H9 (cell line): ENCODE results near the gene IP6K3. TPM values are rescaled to one million over a fixed set of nuclear protein-coding genes. Genes with fewer than 3 reads are reported as not detected.

Experiments
- DNase-seq: peaks from one replicate; pipeline ENCODE4 v3.0.0-alpha.2; 2017
- H2AFZ ChIP-seq: one replicate; pipeline ENCODE4 v1.6.1; 2013; ENCODE audit warnings: mild to moderate bottlenecking, low read length, control low read depth, moderate library complexity
- H2AK5ac ChIP-seq: 2 replicates; pipeline ENCODE4 v1.6.1; 2013; ENCODE audit warnings: low read length, control low read depth, mixed read lengths; ENCODE audit not compliant: insufficient read length
- H2BK120ac ChIP-seq: one replicate; pipeline ENCODE4 v1.6.1; 2013; ENCODE audit warnings: low read depth, mild to moderate bottlenecking, low read length, control low read depth, inconsistent platforms; ENCODE audit not compliant: poor library complexity, severe bottlenecking
- H2BK12ac ChIP-seq: 2 replicates; pipeline ENCODE4 v1.6.1; 2013; ENCODE audit warnings: low read length, control low read depth, mixed read lengths, low read depth; ENCODE audit not compliant: insufficient read length
- H2BK15ac ChIP-seq: 2 replicates; pipeline ENCODE4 v1.6.1; 2013; ENCODE audit warnings: low read depth, low read length, control low read depth
- H2BK20ac ChIP-seq: one replicate; pipeline ENCODE4 v1.6.1; 2013; ENCODE audit warnings: low read depth, mild to moderate bottlenecking, low read length, control low read depth, inconsistent platforms; ENCODE audit not compliant: poor library complexity, severe bottlenecking
- H2BK5ac ChIP-seq: 2 replicates; pipeline ENCODE4 v1.6.1; 2013; ENCODE audit warnings: low read length, control low read depth, mixed read lengths; ENCODE audit not compliant: insufficient read length
- H3K14ac ChIP-seq: 2 replicates; pipeline ENCODE4 v1.6.1; 2013; ENCODE audit warnings: low read length, control low read depth; ENCODE audit not compliant: insufficient read depth
- H3K18ac ChIP-seq: 2 replicates; pipeline ENCODE4 v1.6.1; 2013; ENCODE audit warnings: low read depth, mild to moderate bottlenecking, mixed read lengths, low read length, control low read depth; ENCODE audit not compliant: insufficient read length
- H3K23ac ChIP-seq: 2 replicates; pipeline ENCODE4 v1.6.1; 2013; ENCODE audit warnings: low read length, control low read depth, mixed read lengths, low read depth; ENCODE audit not compliant: insufficient read length
- H3K23me2 ChIP-seq: 2 replicates; pipeline ENCODE4 v1.6.1; 2013; ENCODE audit warnings: low read depth, mild to moderate bottlenecking, mixed read lengths, low read length, control low read depth; ENCODE audit not compliant: insufficient read length, poor library complexity, severe bottlenecking
- H3K27ac ChIP-seq: 2 replicates; pipeline ENCODE4 v1.5.1; 2013; ENCODE audit warnings: low read length, control low read depth, mixed read lengths, low read depth; ENCODE audit not compliant: insufficient read length
- H3K27me3 ChIP-seq: 2 replicates; pipeline ENCODE4 v1.6.1; 2013; ENCODE audit warnings: low read length, control low read depth, inconsistent platforms; ENCODE audit not compliant: insufficient read depth
- H3K4ac ChIP-seq: 2 replicates; pipeline ENCODE4 v1.6.1; 2013; ENCODE audit warnings: low read depth, mild to moderate bottlenecking, control low read depth, inconsistent platforms, low read length, moderate library complexity
- H3K4me1 ChIP-seq: 2 replicates; pipeline ENCODE4 v1.6.1; 2013; ENCODE audit warnings: low read length, control low read depth, inconsistent platforms; ENCODE audit not compliant: insufficient read depth
- H3K4me2 ChIP-seq: 2 replicates; pipeline ENCODE4 v1.6.1; 2013; ENCODE audit warnings: low read length, control low read depth, mixed read lengths; ENCODE audit not compliant: insufficient read length, insufficient read depth
- H3K56ac ChIP-seq: 2 replicates; pipeline ENCODE4 v1.6.1; 2013; ENCODE audit warnings: low read depth, mild to moderate bottlenecking, mixed read lengths, low read length, control low read depth; ENCODE audit not compliant: insufficient read length
- H3K79me1 ChIP-seq: 2 replicates; pipeline ENCODE4 v1.6.1; 2013; ENCODE audit warnings: low read depth, mild to moderate bottlenecking, moderate library complexity, low read length, control low read depth, inconsistent platforms; ENCODE audit not compliant: insufficient read depth, poor library complexity, severe bottlenecking
- H3K79me2 ChIP-seq: 2 replicates; pipeline ENCODE4 v1.6.1; 2013; ENCODE audit warnings: low read length, control low read depth, inconsistent platforms; ENCODE audit not compliant: insufficient read depth
- H3K9ac ChIP-seq: 2 replicates; pipeline ENCODE4 v1.6.1; 2013; ENCODE audit warnings: low read length, control low read depth, mixed read lengths; ENCODE audit not compliant: insufficient read length; ENCODE audit errors: extremely low read depth
- H3K9me3 ChIP-seq: one replicate; pipeline ENCODE4 v1.6.1; 2013; ENCODE audit warnings: low read depth, low read length, inconsistent platforms; ENCODE audit not compliant: control insufficient read depth
- H3T11ph ChIP-seq: one replicate; pipeline ENCODE4 v1.6.1; 2013; ENCODE audit warnings: mild to moderate bottlenecking, low read length, control low read depth, inconsistent platforms
- H4K20me1 ChIP-seq: one replicate; pipeline ENCODE4 v1.6.1; 2013; ENCODE audit not compliant: control insufficient read depth, insufficient read length, insufficient read depth
- H4K5ac ChIP-seq: 2 replicates; pipeline ENCODE4 v1.6.1; 2013; ENCODE audit warnings: low read depth, mild to moderate bottlenecking, mixed read lengths, low read length, control low read depth; ENCODE audit not compliant: insufficient read length
- H4K8ac ChIP-seq: replicated peaks from 2 replicates; pipeline ENCODE4 v1.6.1; 2013; ENCODE audit warnings: low read length, control low read depth, mixed read lengths, low read depth; ENCODE audit not compliant: insufficient read length
- H4K91ac ChIP-seq: 2 replicates; pipeline ENCODE4 v1.6.1; 2013; ENCODE audit warnings: low read depth, mild to moderate bottlenecking, moderate library complexity, mixed read lengths, low read length, control low read depth; ENCODE audit not compliant: insufficient read length
- H3K27ac Mint-ChIP-seq, 3 experiments: 2 replicates in 2 of 3; 3 replicates in 1 of 3; pipeline ENCODE4 v1.8.0; 2020 to 2021; ENCODE audit warnings: mixed read lengths in 3 of 3, mild to moderate bottlenecking in 1 of 3, moderate library complexity in 1 of 3
- H3K27me3 Mint-ChIP-seq: 2 replicates; pipeline ENCODE4 v1.8.0; 2021; ENCODE audit warnings: low read depth, mild to moderate bottlenecking, moderate library complexity, mixed read lengths
- H3K36me3 Mint-ChIP-seq, 3 experiments: 2 replicates in 2 of 3; 3 replicates in 1 of 3; pipeline ENCODE4 v1.8.0; 2020 to 2021; ENCODE audit warnings: low read depth in 3 of 3, mixed read lengths in 3 of 3; ENCODE audit not compliant: insufficient read depth in 1 of 3
- H3K4me1 Mint-ChIP-seq, 2 experiments: 2 replicates each; pipeline ENCODE4 v1.8.0; 2020; ENCODE audit warnings: mixed read lengths in 2 of 2
- H3K4me3 Mint-ChIP-seq, 2 experiments: 2 replicates in 1 of 2; 3 replicates in 1 of 2; pipeline ENCODE4 v1.8.0; 2020 to 2021; ENCODE audit warnings: mild to moderate bottlenecking in 2 of 2, mixed read lengths in 2 of 2, moderate library complexity in 1 of 2
- H3K9me3 Mint-ChIP-seq, 2 experiments: 2 replicates in 1 of 2; 3 replicates in 1 of 2; pipeline ENCODE4 v1.8.0; 2020; ENCODE audit warnings: mild to moderate bottlenecking in 2 of 2, mixed read lengths in 2 of 2, moderate library complexity in 1 of 2
- CTCF ChIP-seq: fragments of 200-600 bp; sonication (generic); conservative IDR thresholded peaks from 3 replicates; pipeline ENCODE4 v1.8.0; 2021; ENCODE audit warnings: antibody characterized with exemption, mild to moderate bottlenecking
- WGBS: extraction: QIAGEN DNeasy Blood & Tissue Kit; methylation state at CpG from one replicate; pipeline ENCODE4 v1.1.7; 2013; ENCODE audit warnings: missing lambda C conversion rate, low lambda C conversion rate, mixed read lengths; ENCODE audit not compliant: insufficient read length; ENCODE audit errors: extremely low coverage; 5-methylcytosine and 5-hydroxymethylcytosine counted together
- total RNA-seq: library from RNA; stranded (reverse); gene quantifications from 2 replicates; pipeline ENCODE4 v1.2.1, GENCODE V29; 2021

IP6K3 gene
- total RNA-seq, 1 experiment from 2014 or later, result 0.46 TPM

DNA sequence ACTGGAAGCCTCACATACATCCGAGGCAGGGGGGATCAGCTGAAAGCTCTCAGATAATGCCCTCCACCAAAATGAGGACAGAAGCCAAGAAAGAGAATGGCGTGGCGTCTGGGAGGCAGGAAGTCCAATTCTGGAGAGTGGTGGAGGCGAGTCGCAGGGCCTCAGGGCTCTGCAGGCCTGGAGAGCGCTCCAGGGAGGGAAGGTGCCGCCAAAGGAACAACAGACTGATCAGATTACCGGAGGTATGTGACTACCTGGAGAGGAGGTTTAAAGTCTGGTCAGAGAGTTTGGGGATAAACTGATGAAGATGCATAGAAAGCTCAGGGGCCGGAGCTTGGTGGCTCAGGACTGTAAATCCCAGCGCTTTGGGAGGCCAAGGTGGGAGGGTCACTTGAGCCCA, 11.2 kb upstream of the IP6K3 start:
- no peaks in the 10 kb centered on the region for H3K27me3 Mint-ChIP-seq
- H3K9me3 Mint-ChIP-seq, result no peaks in the 10 kb centered on the region; a peak in 2 of 5 replicates

More for the DNA sequence above, 11.2 kb upstream of the IP6K3 start:
- Histone ChIP-seq H2BK12ac (no peak overlapping the region), H2BK20ac (no peak overlapping the region), H2AFZ (no peak overlapping the region), H2BK5ac (no peak overlapping the region), H4K5ac (no peak overlapping the region), H3K18ac (no peak overlapping the region), H4K91ac (no peak overlapping the region), H4K8ac (no peak overlapping the region), H2AK5ac (no peak overlapping the region), H3K4me2 (no peak overlapping the region), H3K27ac (no peak overlapping the region), H3T11ph (no peak overlapping the region), H3K23me2 (no peaks in the 10 kb centered on the region), H2BK120ac (no peak overlapping the region), H3K14ac (no peak overlapping the region), H4K20me1 (no peaks in the 10 kb centered on the region), H3K23ac (no peak overlapping the region), H3K79me2 (no peaks in the 10 kb centered on the region), H3K4me1 (peaks cover 2% of the 10 kb centered on the region; the same call in 1 of the 2 replicates), H2BK15ac (no peak overlapping the region), H3K27me3 (no peaks in the 10 kb centered on the region), H3K9me3 (no peaks in the 10 kb centered on the region), H3K79me1 (no peaks in the 10 kb centered on the region), H3K56ac (no peak overlapping the region), H3K9ac (no peak overlapping the region), H3K4ac (no peak overlapping the region)
- Mint-ChIP-seq H3K36me3 (no peaks in the 10 kb centered on the region), H3K4me1 (peaks cover 25 to 40% of the 10 kb centered on the region in 2 experiments), H3K4me3 (no peak overlapping the region), H3K27ac (peak overlapping the region; percentile 5 to 58 (median 46); a peak in 1 of 7 replicates)
- WGBS, result no CpG with 5 or more reads among the region's 10 CpGs
- no peak for DNase-seq
- no peak for TF ChIP-seq CTCF
